H9 (cell line): ENCODE data around the gene ERFE. TPM values are rescaled to one million over a fixed set of nuclear protein-coding genes. Genes with fewer than 3 reads are reported as not detected.
A peak's percentile ranks its signal among the peaks of the same experiment; 100 is the strongest.

Experiments used
- DNase-seq: peaks from one replicate; pipeline ENCODE4 v3.0.0-alpha.2; 2017
- H2AFZ ChIP-seq: one replicate; pipeline ENCODE4 v1.6.1; 2013; ENCODE audit warnings: mild to moderate bottlenecking, low read length, control low read depth, moderate library complexity
- H2AK5ac ChIP-seq: 2 replicates; pipeline ENCODE4 v1.6.1; 2013; ENCODE audit warnings: low read length, control low read depth, mixed read lengths; ENCODE audit not compliant: insufficient read length
- H2BK120ac ChIP-seq: one replicate; pipeline ENCODE4 v1.6.1; 2013; ENCODE audit warnings: low read depth, mild to moderate bottlenecking, low read length, control low read depth, inconsistent platforms; ENCODE audit not compliant: poor library complexity, severe bottlenecking
- H2BK12ac ChIP-seq: 2 replicates; pipeline ENCODE4 v1.6.1; 2013; ENCODE audit warnings: low read length, control low read depth, mixed read lengths, low read depth; ENCODE audit not compliant: insufficient read length
- H2BK15ac ChIP-seq: 2 replicates; pipeline ENCODE4 v1.6.1; 2013; ENCODE audit warnings: low read depth, low read length, control low read depth
- H2BK20ac ChIP-seq: one replicate; pipeline ENCODE4 v1.6.1; 2013; ENCODE audit warnings: low read depth, mild to moderate bottlenecking, low read length, control low read depth, inconsistent platforms; ENCODE audit not compliant: poor library complexity, severe bottlenecking
- H2BK5ac ChIP-seq: 2 replicates; pipeline ENCODE4 v1.6.1; 2013; ENCODE audit warnings: low read length, control low read depth, mixed read lengths; ENCODE audit not compliant: insufficient read length
- H3K14ac ChIP-seq: 2 replicates; pipeline ENCODE4 v1.6.1; 2013; ENCODE audit warnings: low read length, control low read depth; ENCODE audit not compliant: insufficient read depth
- H3K18ac ChIP-seq: 2 replicates; pipeline ENCODE4 v1.6.1; 2013; ENCODE audit warnings: low read depth, mild to moderate bottlenecking, mixed read lengths, low read length, control low read depth; ENCODE audit not compliant: insufficient read length
- H3K23ac ChIP-seq: 2 replicates; pipeline ENCODE4 v1.6.1; 2013; ENCODE audit warnings: low read length, control low read depth, mixed read lengths, low read depth; ENCODE audit not compliant: insufficient read length
- H3K23me2 ChIP-seq: 2 replicates; pipeline ENCODE4 v1.6.1; 2013; ENCODE audit warnings: low read depth, mild to moderate bottlenecking, mixed read lengths, low read length, control low read depth; ENCODE audit not compliant: insufficient read length, poor library complexity, severe bottlenecking
- H3K27ac ChIP-seq: 2 replicates; pipeline ENCODE4 v1.5.1; 2013; ENCODE audit warnings: low read length, control low read depth, mixed read lengths, low read depth; ENCODE audit not compliant: insufficient read length
- H3K27me3 ChIP-seq: 2 replicates; pipeline ENCODE4 v1.6.1; 2013; ENCODE audit warnings: low read length, control low read depth, inconsistent platforms; ENCODE audit not compliant: insufficient read depth
- H3K4ac ChIP-seq: 2 replicates; pipeline ENCODE4 v1.6.1; 2013; ENCODE audit warnings: low read depth, mild to moderate bottlenecking, control low read depth, inconsistent platforms, low read length, moderate library complexity
- H3K4me1 ChIP-seq: 2 replicates; pipeline ENCODE4 v1.6.1; 2013; ENCODE audit warnings: low read length, control low read depth, inconsistent platforms; ENCODE audit not compliant: insufficient read depth
- H3K4me2 ChIP-seq: 2 replicates; pipeline ENCODE4 v1.6.1; 2013; ENCODE audit warnings: low read length, control low read depth, mixed read lengths; ENCODE audit not compliant: insufficient read length, insufficient read depth
- H3K56ac ChIP-seq: 2 replicates; pipeline ENCODE4 v1.6.1; 2013; ENCODE audit warnings: low read depth, mild to moderate bottlenecking, mixed read lengths, low read length, control low read depth; ENCODE audit not compliant: insufficient read length
- H3K79me1 ChIP-seq: 2 replicates; pipeline ENCODE4 v1.6.1; 2013; ENCODE audit warnings: low read depth, mild to moderate bottlenecking, moderate library complexity, low read length, control low read depth, inconsistent platforms; ENCODE audit not compliant: insufficient read depth, poor library complexity, severe bottlenecking
- H3K79me2 ChIP-seq: 2 replicates; pipeline ENCODE4 v1.6.1; 2013; ENCODE audit warnings: low read length, control low read depth, inconsistent platforms; ENCODE audit not compliant: insufficient read depth
- H3K9ac ChIP-seq: 2 replicates; pipeline ENCODE4 v1.6.1; 2013; ENCODE audit warnings: low read length, control low read depth, mixed read lengths; ENCODE audit not compliant: insufficient read length; ENCODE audit errors: extremely low read depth
- H3K9me3 ChIP-seq: one replicate; pipeline ENCODE4 v1.6.1; 2013; ENCODE audit warnings: low read depth, low read length, inconsistent platforms; ENCODE audit not compliant: control insufficient read depth
- H3T11ph ChIP-seq: one replicate; pipeline ENCODE4 v1.6.1; 2013; ENCODE audit warnings: mild to moderate bottlenecking, low read length, control low read depth, inconsistent platforms
- H4K20me1 ChIP-seq: one replicate; pipeline ENCODE4 v1.6.1; 2013; ENCODE audit not compliant: control insufficient read depth, insufficient read length, insufficient read depth
- H4K5ac ChIP-seq: 2 replicates; pipeline ENCODE4 v1.6.1; 2013; ENCODE audit warnings: low read depth, mild to moderate bottlenecking, mixed read lengths, low read length, control low read depth; ENCODE audit not compliant: insufficient read length
- H4K8ac ChIP-seq: replicated peaks from 2 replicates; pipeline ENCODE4 v1.6.1; 2013; ENCODE audit warnings: low read length, control low read depth, mixed read lengths, low read depth; ENCODE audit not compliant: insufficient read length
- H4K91ac ChIP-seq: 2 replicates; pipeline ENCODE4 v1.6.1; 2013; ENCODE audit warnings: low read depth, mild to moderate bottlenecking, moderate library complexity, mixed read lengths, low read length, control low read depth; ENCODE audit not compliant: insufficient read length
- H3K27ac Mint-ChIP-seq, 3 experiments: 2 replicates in 2 of 3; 3 replicates in 1 of 3; pipeline ENCODE4 v1.8.0; 2020 to 2021; ENCODE audit warnings: mixed read lengths in 3 of 3, mild to moderate bottlenecking in 1 of 3, moderate library complexity in 1 of 3
- H3K27me3 Mint-ChIP-seq: 2 replicates; pipeline ENCODE4 v1.8.0; 2021; ENCODE audit warnings: low read depth, mild to moderate bottlenecking, moderate library complexity, mixed read lengths
- H3K36me3 Mint-ChIP-seq, 3 experiments: 2 replicates in 2 of 3; 3 replicates in 1 of 3; pipeline ENCODE4 v1.8.0; 2020 to 2021; ENCODE audit warnings: low read depth in 3 of 3, mixed read lengths in 3 of 3; ENCODE audit not compliant: insufficient read depth in 1 of 3
- H3K4me1 Mint-ChIP-seq, 2 experiments: 2 replicates each; pipeline ENCODE4 v1.8.0; 2020; ENCODE audit warnings: mixed read lengths in 2 of 2
- H3K4me3 Mint-ChIP-seq, 2 experiments: 2 replicates in 1 of 2; 3 replicates in 1 of 2; pipeline ENCODE4 v1.8.0; 2020 to 2021; ENCODE audit warnings: mild to moderate bottlenecking in 2 of 2, mixed read lengths in 2 of 2, moderate library complexity in 1 of 2
- H3K9me3 Mint-ChIP-seq, 2 experiments: 2 replicates in 1 of 2; 3 replicates in 1 of 2; pipeline ENCODE4 v1.8.0; 2020; ENCODE audit warnings: mild to moderate bottlenecking in 2 of 2, mixed read lengths in 2 of 2, moderate library complexity in 1 of 2
- CTCF ChIP-seq: fragments of 200-600 bp; sonication (generic); conservative IDR thresholded peaks from 3 replicates; pipeline ENCODE4 v1.8.0; 2021; ENCODE audit warnings: antibody characterized with exemption, mild to moderate bottlenecking
- WGBS: extraction: QIAGEN DNeasy Blood & Tissue Kit; methylation state at CpG from one replicate; pipeline ENCODE4 v1.1.7; 2013; ENCODE audit warnings: missing lambda C conversion rate, low lambda C conversion rate, mixed read lengths; ENCODE audit not compliant: insufficient read length; ENCODE audit errors: extremely low coverage; 5-methylcytosine and 5-hydroxymethylcytosine counted together
- total RNA-seq: library from RNA; stranded (reverse); gene quantifications from 2 replicates; pipeline ENCODE4 v1.2.1, GENCODE V29; 2021

ERFE gene
- total RNA-seq, 1 experiment from 2014 or later: 2.1 TPM

DNA sequence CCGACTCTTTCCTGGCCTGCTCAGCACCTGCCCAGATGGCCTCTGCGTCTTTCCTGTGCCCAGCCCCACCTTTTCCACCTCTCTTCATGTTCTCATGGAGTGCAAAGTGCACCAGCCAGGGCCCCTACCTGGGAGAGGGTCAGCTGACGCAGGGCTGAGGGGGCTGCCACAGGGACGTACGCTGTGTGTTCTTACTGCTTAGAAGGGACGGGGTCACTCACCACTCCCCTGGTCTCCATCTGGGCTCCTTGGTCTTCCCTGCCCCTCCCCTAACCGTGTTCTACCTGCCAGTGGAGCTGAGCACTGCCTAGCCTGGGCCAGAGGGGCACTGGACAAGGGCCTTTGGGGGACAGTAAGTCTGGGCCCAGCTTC lies 8.6 kb downstream of the ERFE start:
- no peak overlapping the region for H4K5ac ChIP-seq
- H2BK12ac ChIP-seq: no peak overlapping the region
- no peak overlapping the region for H2BK15ac ChIP-seq
- H3K56ac ChIP-seq: no peak overlapping the region
- no peak overlapping the region for H3K23ac ChIP-seq
- H3K9ac ChIP-seq: no peak overlapping the region
- Mint-ChIP-seq H3K36me3 (peaks cover 9 to 29% (median 21%) of the 10 kb centered on the region in 3 experiments), H3K27ac (peak overlapping the region in 1 of 3 experiments; percentile 64; a peak in 2 of 7 replicates), H3K4me3 (no peak overlapping the region), H3K9me3 (peaks cover 0 to 4% of the 10 kb centered on the region in 2 experiments; a peak in 1 of 5 replicates), H3K4me1 (0 out of 4 replicates have a peak, but pooled peaks cover 0 to 2% of the 10 kb centered on the region in 2 experiments), H3K27me3 (peaks cover 31% of the 10 kb centered on the region)
- H3K4me1 ChIP-seq: no peaks in the 10 kb centered on the region
- H3K14ac ChIP-seq: no peak overlapping the region
- no peaks in the 10 kb centered on the region for H3K9me3 ChIP-seq
- H3K79me1 ChIP-seq: no peaks in the 10 kb centered on the region
- H3K27ac ChIP-seq: no peak overlapping the region
- no peak overlapping the region for H2BK5ac ChIP-seq
- no peak overlapping the region for H3K4ac ChIP-seq
- no CpG with 5 or more reads among the region's 7 CpGs for WGBS
- TF ChIP-seq CTCF: no peak
- no peak overlapping the region for H2BK20ac ChIP-seq
- no peaks in the 10 kb centered on the region for H3K23me2 ChIP-seq
- H3K4me2 ChIP-seq: no peak overlapping the region
- H3K18ac ChIP-seq: no peak overlapping the region
- no peak overlapping the region for H3T11ph ChIP-seq
- no peak overlapping the region for H2AK5ac ChIP-seq
- H4K20me1 ChIP-seq: no peaks in the 10 kb centered on the region
- H3K27me3 ChIP-seq: peaks cover 13% of the 10 kb centered on the region; the same call in 1 of the 2 replicates
- H3K79me2 ChIP-seq: no peaks in the 10 kb centered on the region
- H4K91ac ChIP-seq: no peak overlapping the region
- H2BK120ac ChIP-seq: no peak overlapping the region
- H4K8ac ChIP-seq: no peak overlapping the region
- DNase-seq: no peak
- H2AFZ ChIP-seq: no peak overlapping the region
